Thyroid gland (tissue), 4 donors: Measurements from ENCODE around the gene ZNF563. TPM values are rescaled to one million over a fixed set of nuclear protein-coding genes. Genes with fewer than 3 reads are reported as not detected.

ENCODE experiments used
- DNase-seq, 2 donors: peaks; one replicate each; pipeline ENCODE4 v3.0.0-alpha.2; 2019
- H3K27ac ChIP-seq, 3 donors: fragments of 200-600 bp; sonication (generic); 1 replicate in 2 of 3; 2 replicates in 1 of 3; pipeline ENCODE4 v1.5.1; 2016 to 2019; ENCODE audit warnings: mild to moderate bottlenecking in 1 of 3, moderate library complexity in 1 of 3
- H3K27me3 ChIP-seq: fragments of 200-600 bp; sonication (generic); one replicate; pipeline ENCODE4 v1.5.1; 2019
- H3K36me3 ChIP-seq, 2 donors: fragments of 200-600 bp; sonication (generic); one replicate each; pipeline ENCODE4 v1.5.1; 2016 to 2019
- H3K4me1 ChIP-seq, 2 donors: fragments of 200-600 bp; sonication (generic); one replicate each; pipeline ENCODE4 v1.5.1; 2017 to 2019
- H3K4me3 ChIP-seq, 3 donors: fragments of 200-600 bp; sonication (generic); replicated peaks in 1 of 3; 1 replicate in 2 of 3; 2 replicates in 1 of 3; pipeline ENCODE4 v1.5.1; 2016; ENCODE audit warnings: mild to moderate bottlenecking in 1 of 3
- H3K9me3 ChIP-seq: fragments of 200-600 bp; sonication (generic); one replicate; pipeline ENCODE4 v1.5.1; 2017
- POLR2A ChIP-seq, 2 donors: fragments of 450-650 bp; IDR thresholded peaks; one replicate each; pipeline ENCODE4 v1.6.1; 2017; ENCODE audit warnings: antibody characterized with exemption in 2 of 2, mild to moderate bottlenecking in 2 of 2, moderate library complexity in 1 of 2
- WGBS, 2 donors: methylation state at CpG; one replicate each; pipeline ENCODE4 v1.1.5; 2017; 5-methylcytosine and 5-hydroxymethylcytosine counted together
- intact Hi-C: fragments of 100-400 bp; cut with DNase I; formaldehyde crosslinking; loops from one replicate; pipeline ENCODE4 v1.15.1; 2023
- total RNA-seq, 4 donors: library from RNA; depleted of rRNA; stranded (reverse); fragments of >200 nt; gene quantifications; one replicate each; pipeline ENCODE4 v1.2.3, GENCODE V29; 2016
- TF ChIP-seq, protein P1 (sequence below), 6 experiments: fragments of 200-600 bp in 3 of 6; fragments of 450-650 bp in 3 of 6; sonication (generic) in 3 of 6; IDR thresholded peaks; one replicate each; pipeline ENCODE4 v1.5.1; 2016 to 2019; ENCODE audit warnings: antibody characterized with exemption in 6 of 6, mild to moderate bottlenecking in 2 of 6, inconsistent platforms in 1 of 6, moderate library complexity in 1 of 6

The ZNF563 gene
- 10 to 100 TPM in 3 of 4 donors, 1 to 10 TPM in 1; 9.9 to 13.7 (median 11.7) TPM for total RNA-seq

DNA sequence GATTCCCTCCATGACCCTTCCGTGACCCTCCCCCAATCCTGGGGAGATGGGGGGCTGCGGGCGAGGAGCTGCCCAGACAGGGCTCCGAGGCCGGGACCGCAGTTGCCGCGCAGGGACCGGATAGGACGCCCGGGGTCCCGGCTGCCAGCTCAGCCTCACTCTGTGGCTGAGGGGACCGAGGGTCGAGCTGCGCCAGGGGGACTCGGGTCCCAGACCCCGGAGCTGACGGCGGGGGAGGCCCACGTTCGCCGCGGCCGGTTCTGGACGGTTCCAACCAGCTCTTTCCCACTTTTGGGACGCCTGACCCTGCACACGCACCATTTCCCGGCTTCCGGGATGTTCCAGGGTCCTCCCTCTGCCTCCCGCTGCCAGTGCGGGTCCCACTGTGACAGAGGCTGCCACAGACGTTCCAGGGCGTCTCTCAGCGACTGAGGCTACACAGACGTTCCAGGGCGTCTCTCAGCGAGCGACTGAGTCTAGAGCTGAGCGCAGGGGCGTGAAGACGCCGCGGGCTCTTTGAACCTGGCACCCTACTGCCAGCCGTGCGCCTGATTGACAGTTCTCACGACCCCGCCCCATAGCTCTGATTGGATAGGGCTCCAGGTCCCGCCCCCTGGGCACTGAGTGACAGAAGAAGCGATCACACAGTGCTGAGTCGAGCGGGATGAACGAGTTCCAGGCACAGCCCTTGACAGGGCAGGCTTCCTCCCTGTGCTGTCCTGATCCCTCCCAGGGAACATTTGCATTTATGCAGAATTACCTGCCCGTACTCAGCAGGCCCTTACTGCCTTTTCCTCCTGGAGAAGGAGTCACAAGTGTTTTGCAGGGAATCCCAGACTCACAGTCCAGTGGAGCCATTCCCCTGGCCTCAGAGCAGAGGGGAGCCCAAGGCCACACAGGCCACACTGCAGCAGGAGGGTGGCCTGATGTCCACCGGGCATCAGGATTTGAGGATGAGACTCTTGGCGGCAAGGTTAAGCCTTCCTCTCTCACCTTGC is at the start of gene ZNF563:
Gene ZNF563 (minus strand): TSS at position 472 of the 998 bp plus-strand sequence. CDS start 151 bp downstream, at position 321.
- Histone ChIP-seq H3K36me3 (no peaks in the 10 kb centered on the region), H3K27ac (peak within 1 kb of the TSS; percentile 89 to 94 (median 91)), H3K9me3 (no peaks in the 10 kb centered on the region), H3K4me1 (peaks cover 18 to 26% of the 10 kb centered on the region in 2 donors), H3K27me3 (no peaks in the 10 kb centered on the region), H3K4me3 (peak within 1 kb of the TSS; percentile 84 to 97 (median 87))
- 1 to 3% methylated on average over 22 to 25 of the region's 55 CpGs for WGBS, 2 donors
- peak; percentile 99 to 100 for DNase-seq
- peak; percentile 83 to 97 for TF ChIP-seq POLR2A (IDR thresholded peaks at IDR 0.05)
- TF ChIP-seq, protein P1, sequence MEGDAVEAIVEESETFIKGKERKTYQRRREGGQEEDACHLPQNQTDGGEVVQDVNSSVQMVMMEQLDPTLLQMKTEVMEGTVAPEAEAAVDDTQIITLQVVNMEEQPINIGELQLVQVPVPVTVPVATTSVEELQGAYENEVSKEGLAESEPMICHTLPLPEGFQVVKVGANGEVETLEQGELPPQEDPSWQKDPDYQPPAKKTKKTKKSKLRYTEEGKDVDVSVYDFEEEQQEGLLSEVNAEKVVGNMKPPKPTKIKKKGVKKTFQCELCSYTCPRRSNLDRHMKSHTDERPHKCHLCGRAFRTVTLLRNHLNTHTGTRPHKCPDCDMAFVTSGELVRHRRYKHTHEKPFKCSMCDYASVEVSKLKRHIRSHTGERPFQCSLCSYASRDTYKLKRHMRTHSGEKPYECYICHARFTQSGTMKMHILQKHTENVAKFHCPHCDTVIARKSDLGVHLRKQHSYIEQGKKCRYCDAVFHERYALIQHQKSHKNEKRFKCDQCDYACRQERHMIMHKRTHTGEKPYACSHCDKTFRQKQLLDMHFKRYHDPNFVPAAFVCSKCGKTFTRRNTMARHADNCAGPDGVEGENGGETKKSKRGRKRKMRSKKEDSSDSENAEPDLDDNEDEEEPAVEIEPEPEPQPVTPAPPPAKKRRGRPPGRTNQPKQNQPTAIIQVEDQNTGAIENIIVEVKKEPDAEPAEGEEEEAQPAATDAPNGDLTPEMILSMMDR (IDR thresholded peaks at IDR 0.05), result peak in 1 of 6 experiments; percentile 5
- intact Hi-C loops, result no loop called here

DNA sequence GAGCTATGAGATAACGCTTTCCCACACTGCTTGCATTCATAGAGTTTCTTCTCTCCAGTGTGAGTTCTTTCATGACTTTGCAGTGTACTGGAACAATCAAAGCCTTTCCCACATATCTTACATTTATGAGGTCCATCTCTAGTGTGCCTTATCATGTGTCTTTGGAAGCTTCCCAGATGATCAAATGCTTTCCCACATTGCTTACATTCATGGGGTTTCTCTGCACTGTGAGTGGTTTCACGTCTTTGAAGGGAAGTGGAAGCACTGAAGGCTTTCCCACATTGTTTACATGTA is 47.0 kb upstream of the ZNF563 start:
- 91% methylated on average over 2 of the region's 2 CpGs for WGBS, 2 donors
- H3K27ac ChIP-seq, result no peak overlapping the region
- TF ChIP-seq, protein P1 (IDR thresholded peaks at IDR 0.05), result no peak
- TF ChIP-seq POLR2A (IDR thresholded peaks at IDR 0.05), result no peak
- intact Hi-C loops, result no loop called here
- H3K9me3 ChIP-seq, result no peaks in the 10 kb centered on the region
- H3K36me3 ChIP-seq, result peaks cover 4 to 8% of the 10 kb centered on the region in 2 donors
- no peaks in the 10 kb centered on the region for H3K27me3 ChIP-seq
- no peak overlapping the region for H3K4me3 ChIP-seq
- no peaks in the 10 kb centered on the region for H3K4me1 ChIP-seq
- no peak for DNase-seq

DNA sequence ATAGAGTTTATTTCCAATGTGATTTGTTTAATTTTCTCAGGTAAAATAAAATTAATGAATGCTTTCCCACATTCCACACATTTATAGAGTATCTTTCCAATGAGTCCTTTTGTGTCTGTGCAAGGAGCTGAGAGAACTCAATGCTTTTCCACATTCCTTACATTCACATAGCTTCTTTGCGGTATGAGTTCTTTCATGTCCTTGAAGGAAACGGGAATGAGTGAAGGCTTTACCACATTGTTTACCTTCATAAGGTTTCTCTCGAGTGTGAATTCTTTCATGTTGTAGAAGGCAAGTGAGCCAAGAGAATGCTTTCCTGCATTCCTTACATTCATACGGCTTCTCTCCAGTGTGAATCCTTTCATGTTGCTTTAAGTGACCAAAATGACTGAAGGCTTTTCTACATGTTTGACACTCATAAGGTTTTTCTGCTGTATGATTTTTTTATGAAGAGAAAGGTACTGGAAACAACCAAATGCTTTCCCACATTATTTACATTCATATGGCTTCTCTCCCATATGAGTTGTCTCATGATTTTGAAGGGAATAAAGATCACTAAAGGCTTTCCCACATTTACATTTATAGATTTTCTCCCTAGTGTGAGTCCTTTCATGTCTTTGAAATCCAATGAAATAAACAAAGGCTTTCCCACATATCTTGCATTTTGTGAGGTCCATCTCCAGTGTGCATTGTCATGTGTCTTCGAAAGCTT is 46.5 kb upstream of the ZNF563 start:
- H3K27me3 ChIP-seq, result no peaks in the 10 kb centered on the region
- TF ChIP-seq, protein P1 (IDR thresholded peaks at IDR 0.05), result no peak
- TF ChIP-seq POLR2A (IDR thresholded peaks at IDR 0.05), result no peak
- intact Hi-C loops, result no loop called here
- DNase-seq, result no peak
- 86 to 88% methylated on average over 5 of the region's 5 CpGs for WGBS, 2 donors
- no peak overlapping the region for H3K4me3 ChIP-seq
- H3K4me1 ChIP-seq, result no peaks in the 10 kb centered on the region
- H3K36me3 ChIP-seq, result peaks cover 4 to 8% of the 10 kb centered on the region in 2 donors
- no peaks in the 10 kb centered on the region for H3K9me3 ChIP-seq
- H3K27ac ChIP-seq, result no peak overlapping the region

DNA sequence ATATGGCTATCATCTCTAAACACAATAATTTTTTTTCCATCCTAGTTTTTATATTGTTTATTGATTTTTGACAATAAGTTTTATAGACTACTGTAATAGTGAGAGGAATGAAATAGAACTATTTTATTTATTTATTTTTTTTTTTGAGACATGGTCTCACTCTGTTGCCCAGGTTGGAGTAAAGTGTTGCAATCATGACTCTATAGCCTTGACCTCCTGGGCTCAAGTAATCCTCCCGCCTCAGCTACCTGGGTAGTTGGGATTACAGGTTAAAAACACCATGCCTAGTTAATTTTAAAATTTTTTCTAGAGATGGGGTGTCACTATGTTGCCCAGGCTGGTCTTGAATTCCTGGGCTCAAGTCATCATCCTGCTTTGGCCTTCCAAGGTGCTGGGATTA is 40.6 kb upstream of the ZNF563 start:
- Histone ChIP-seq H3K27ac (no peak overlapping the region), H3K4me1 (no peaks in the 10 kb centered on the region), H3K9me3 (no peaks in the 10 kb centered on the region), H3K27me3 (no peaks in the 10 kb centered on the region), H3K4me3 (no peak overlapping the region), H3K36me3 (no peaks in the 10 kb centered on the region)
- intact Hi-C loops, result no loop called here
- WGBS, 2 donors, result 97 to 100% methylated on average over 1 of the region's 1 CpG
- no peak for TF ChIP-seq POLR2A (IDR thresholded peaks at IDR 0.05)
- TF ChIP-seq, protein P1 (IDR thresholded peaks at IDR 0.05), result no peak
- no peak for DNase-seq
